Measurements from ENCODE around the gene TMEM51.

DNA sequence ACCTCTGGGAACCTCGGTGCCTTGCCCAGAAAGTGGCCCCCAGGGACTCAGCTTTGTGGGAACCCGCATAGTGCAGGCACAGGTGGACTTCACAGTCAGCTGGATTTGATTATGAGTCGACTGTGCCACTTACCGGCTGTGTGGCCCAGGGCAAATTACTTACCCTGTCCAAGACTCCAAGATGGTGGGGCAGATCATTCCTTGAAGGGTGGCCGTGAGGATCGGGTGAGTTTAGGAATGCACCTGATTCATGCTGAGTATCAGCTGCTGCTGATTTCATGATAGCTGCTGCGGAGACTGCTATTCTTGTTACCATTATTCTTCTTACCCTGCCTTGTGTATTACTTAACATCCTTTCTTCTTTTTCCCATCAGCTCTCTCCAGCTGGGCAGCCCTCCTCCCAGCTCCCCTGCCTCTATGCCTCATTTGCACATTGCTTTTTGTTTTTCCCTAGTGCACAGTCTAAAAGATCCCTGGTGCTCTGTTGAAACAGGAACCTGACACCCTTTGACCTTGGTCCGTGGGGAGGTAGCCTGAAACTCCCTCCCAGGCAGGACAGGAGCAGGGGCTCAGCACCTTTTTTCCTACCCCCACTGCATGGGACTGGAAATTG is 53.0 kb downstream of the TMEM51 start:
- TF ChIP-seq POLR2A (IDR thresholded peaks at IDR 0.05), result no peak
- TF ChIP-seq, protein P1, sequence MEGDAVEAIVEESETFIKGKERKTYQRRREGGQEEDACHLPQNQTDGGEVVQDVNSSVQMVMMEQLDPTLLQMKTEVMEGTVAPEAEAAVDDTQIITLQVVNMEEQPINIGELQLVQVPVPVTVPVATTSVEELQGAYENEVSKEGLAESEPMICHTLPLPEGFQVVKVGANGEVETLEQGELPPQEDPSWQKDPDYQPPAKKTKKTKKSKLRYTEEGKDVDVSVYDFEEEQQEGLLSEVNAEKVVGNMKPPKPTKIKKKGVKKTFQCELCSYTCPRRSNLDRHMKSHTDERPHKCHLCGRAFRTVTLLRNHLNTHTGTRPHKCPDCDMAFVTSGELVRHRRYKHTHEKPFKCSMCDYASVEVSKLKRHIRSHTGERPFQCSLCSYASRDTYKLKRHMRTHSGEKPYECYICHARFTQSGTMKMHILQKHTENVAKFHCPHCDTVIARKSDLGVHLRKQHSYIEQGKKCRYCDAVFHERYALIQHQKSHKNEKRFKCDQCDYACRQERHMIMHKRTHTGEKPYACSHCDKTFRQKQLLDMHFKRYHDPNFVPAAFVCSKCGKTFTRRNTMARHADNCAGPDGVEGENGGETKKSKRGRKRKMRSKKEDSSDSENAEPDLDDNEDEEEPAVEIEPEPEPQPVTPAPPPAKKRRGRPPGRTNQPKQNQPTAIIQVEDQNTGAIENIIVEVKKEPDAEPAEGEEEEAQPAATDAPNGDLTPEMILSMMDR (IDR thresholded peaks at IDR 0.05 in 8 of 11, conservative IDR thresholded peaks at IDR 0.05 in 3 of 11), result no peak
- TF ChIP-seq POLR2AphosphoS5 (IDR thresholded peaks at IDR 0.05), result no peak

Measured in spleen (tissue), 7 donors.